CD14-positive monocyte (primary cell): ENCODE measurements around the gene ABCC3. TPM values are rescaled to one million over a fixed set of nuclear protein-coding genes. Genes with fewer than 3 reads are reported as not detected.

Source experiments
- DNase-seq, 3 donors: peaks; one replicate each; pipeline ENCODE4 v3.0.0-alpha.2; 2011 to 2022
- H2AFZ ChIP-seq: 2 replicates; pipeline ENCODE4 v1.6.0; 2012; ENCODE audit warnings: mild to moderate bottlenecking, low read depth, low read length, inconsistent platforms; ENCODE audit not compliant: insufficient read depth, poor library complexity, severe bottlenecking
- H3K27ac ChIP-seq, 2 donors: 1 replicate in 1 of 2; 2 replicates in 1 of 2; pipeline ENCODE4 v1.5.1; 2012 to 2013; ENCODE audit warnings: low read length in 2 of 2, control low read depth in 1 of 2, inconsistent platforms in 1 of 2, low read depth in 1 of 2, mild to moderate bottlenecking in 1 of 2
- H3K27me3 ChIP-seq, 2 donors: one replicate each; pipeline versions ENCODE4 v1.6.0 to v1.6.1; 2011 to 2013; ENCODE audit warnings: low read length in 2 of 2; ENCODE audit not compliant: control insufficient read depth in 2 of 2, insufficient read depth in 2 of 2
- H3K36me3 ChIP-seq, 2 donors: replicated peaks in 1 of 2; 1 replicate in 1 of 2; 2 replicates in 1 of 2; pipeline versions ENCODE4 v1.5.1 to v1.6.1; 2012 to 2013; ENCODE audit warnings: low read length in 2 of 2, control low read depth in 1 of 2, inconsistent platforms in 1 of 2, mild to moderate bottlenecking in 1 of 2; ENCODE audit not compliant: insufficient read depth in 2 of 2, control insufficient read depth in 1 of 2
- H3K4me1 ChIP-seq, 2 donors: 1 replicate in 1 of 2; 2 replicates in 1 of 2; pipeline versions ENCODE4 v1.5.1 to v1.6.1; 2012 to 2013; ENCODE audit warnings: low read length in 2 of 2, control low read depth in 1 of 2, inconsistent platforms in 1 of 2, mild to moderate bottlenecking in 1 of 2, moderate library complexity in 1 of 2; ENCODE audit not compliant: insufficient read depth in 2 of 2, control insufficient read depth in 1 of 2
- H3K4me2 ChIP-seq: replicated peaks from 2 replicates; pipeline ENCODE3; 2012; ENCODE audit warnings: low read length, moderate library complexity, mild to moderate bottlenecking; ENCODE audit not compliant: poor library complexity, severe bottlenecking; ENCODE audit errors: extremely low read depth
- H3K4me3 ChIP-seq, 3 experiments: fragments of 200-600 bp in 1 of 3; sonication (generic) in 1 of 3; replicated peaks in 1 of 3; 1 replicate in 2 of 3; 2 replicates in 1 of 3; pipeline ENCODE4 v1.5.1; 2011 to 2013; ENCODE audit warnings: low read length in 3 of 3, mild to moderate bottlenecking in 3 of 3, control low read depth in 2 of 3, low read depth in 2 of 3, inconsistent platforms in 1 of 3, moderate library complexity in 1 of 3
- H3K79me2 ChIP-seq: 2 replicates; pipeline ENCODE4 v1.6.0; 2012; ENCODE audit warnings: mild to moderate bottlenecking, control low read depth, inconsistent platforms, low read length, moderate library complexity; ENCODE audit not compliant: insufficient read depth
- H3K9ac ChIP-seq: 2 replicates; pipeline ENCODE4 v1.6.0; 2017; ENCODE audit warnings: low read length, mild to moderate bottlenecking; ENCODE audit not compliant: insufficient read depth, poor library complexity, severe bottlenecking
- H3K9me3 ChIP-seq, 2 donors: replicated peaks in 1 of 2; 1 replicate in 1 of 2; 2 replicates in 1 of 2; pipeline versions ENCODE4 v1.5.1 to v1.6.1; 2012 to 2013; ENCODE audit warnings: low read length in 2 of 2, control low read depth in 1 of 2; ENCODE audit not compliant: control insufficient read depth in 1 of 2, insufficient read depth in 1 of 2
- H4K20me1 ChIP-seq: 2 replicates; pipeline ENCODE4 v1.6.0; 2012; ENCODE audit warnings: mild to moderate bottlenecking, low read length, control low read depth, moderate library complexity; ENCODE audit not compliant: insufficient read depth
- H3K27ac Mint-ChIP-seq, 7 donors: one replicate each; pipeline ENCODE4 v1.8.0; 2020; ENCODE audit warnings: mild to moderate bottlenecking in 7 of 7, mixed read lengths in 7 of 7, moderate library complexity in 6 of 7, inconsistent platforms in 2 of 7
- H3K27me3 Mint-ChIP-seq, 3 donors: one replicate each; pipeline ENCODE4 v1.8.0; 2021 to 2022; ENCODE audit warnings: low read depth in 3 of 3, mild to moderate bottlenecking in 3 of 3, mixed read lengths in 3 of 3, moderate library complexity in 3 of 3, inconsistent platforms in 1 of 3
- H3K36me3 Mint-ChIP-seq, 2 donors: one replicate each; pipeline ENCODE4 v1.8.0; 2020; ENCODE audit warnings: mixed read lengths in 2 of 2, inconsistent platforms in 1 of 2, mild to moderate bottlenecking in 1 of 2
- H3K4me1 Mint-ChIP-seq: one replicate; pipeline ENCODE4 v1.8.0; 2020; ENCODE audit warnings: mild to moderate bottlenecking, mixed read lengths
- H3K4me3 Mint-ChIP-seq, 2 donors: one replicate each; pipeline ENCODE4 v1.8.0; 2020; ENCODE audit warnings: mild to moderate bottlenecking in 2 of 2, mixed read lengths in 2 of 2, moderate library complexity in 1 of 2
- H3K9me3 Mint-ChIP-seq, 7 donors: one replicate each; pipeline ENCODE4 v1.8.0; 2020 to 2022; ENCODE audit warnings: mixed read lengths in 7 of 7, mild to moderate bottlenecking in 6 of 7, moderate library complexity in 6 of 7, inconsistent platforms in 2 of 7
- CTCF ChIP-seq: fragments of 200-600 bp; IDR thresholded peaks from one replicate; pipeline ENCODE4 v1.8.0; 2022; ENCODE audit warnings: antibody characterized with exemption, mild to moderate bottlenecking
- WGBS: methylation state at CpG from one replicate; pipeline ENCODE4 v1.1.5; 2013; ENCODE audit warnings: missing lambda C conversion rate; ENCODE audit not compliant: insufficient coverage; 5-methylcytosine and 5-hydroxymethylcytosine counted together
- intact Hi-C, 2 donors: fragments of 100-400 bp; cut with micrococcal nuclease; formaldehyde crosslinking; loops; one replicate each; pipeline versions ENCODE4 v1.15.0 to v1.15.1; 2023
- polyA plus RNA-seq, 3 donors: library from polyadenylated mRNA; depleted of rRNA in 1 of 3; unstranded in 2 of 3; stranded (reverse) in 1 of 3; fragments of 300-500 nt in 2 of 3; fragments of >200 nt in 1 of 3; fragmentation: Illumina TruSeq in 2 of 3; gene quantifications; 1 replicate in 2 of 3; 2 replicates in 1 of 3; pipeline ENCODE4 v1.2.3, GENCODE V29; 2012 to 2021

The ABCC3 gene
- polyA plus RNA-seq, 3 donors: 2.7 to 74.5 (median 11.4) TPM

- Histone ChIP-seq H2AFZ (no peak overlapping the region), H4K20me1 (no peaks in the 10 kb centered on the region), H3K27ac (no peak overlapping the region), H3K9ac (no peak overlapping the region), H3K4me2 (no peak overlapping the region), H3K36me3 (no peaks in the 10 kb centered on the region), H3K9me3 (no peaks in the 10 kb centered on the region), H3K4me3 (no peak overlapping the region), H3K79me2 (no peaks in the 10 kb centered on the region), H3K27me3 (no peaks in the 10 kb centered on the region), H3K4me1 (peaks cover 5 to 9% of the 10 kb centered on the region in 2 donors)
- 100% methylated on average over 2 of the region's 5 CpGs for WGBS
- no peak for TF ChIP-seq CTCF
- no peak for DNase-seq
- Mint-ChIP-seq H3K27ac (no peak overlapping the region), H3K36me3 (no peaks in the 10 kb centered on the region), H3K9me3 (no peaks in the 10 kb centered on the region), H3K27me3 (peaks cover 8 to 16% (median 11%) of the 10 kb centered on the region in 3 donors), H3K4me1 (peaks cover 9% of the 10 kb centered on the region), H3K4me3 (no peak overlapping the region)
- intact Hi-C loops: loop anchor here (5.0 kb wide), 3 partner anchors 132 to 202 kb away; partner anchors contain the start of gene SPATA20 (in 1 of the 2)
These were observed 49.6 kb downstream of the ABCC3 start for GRCh38 chr17:50684288-50684611.

DNA sequence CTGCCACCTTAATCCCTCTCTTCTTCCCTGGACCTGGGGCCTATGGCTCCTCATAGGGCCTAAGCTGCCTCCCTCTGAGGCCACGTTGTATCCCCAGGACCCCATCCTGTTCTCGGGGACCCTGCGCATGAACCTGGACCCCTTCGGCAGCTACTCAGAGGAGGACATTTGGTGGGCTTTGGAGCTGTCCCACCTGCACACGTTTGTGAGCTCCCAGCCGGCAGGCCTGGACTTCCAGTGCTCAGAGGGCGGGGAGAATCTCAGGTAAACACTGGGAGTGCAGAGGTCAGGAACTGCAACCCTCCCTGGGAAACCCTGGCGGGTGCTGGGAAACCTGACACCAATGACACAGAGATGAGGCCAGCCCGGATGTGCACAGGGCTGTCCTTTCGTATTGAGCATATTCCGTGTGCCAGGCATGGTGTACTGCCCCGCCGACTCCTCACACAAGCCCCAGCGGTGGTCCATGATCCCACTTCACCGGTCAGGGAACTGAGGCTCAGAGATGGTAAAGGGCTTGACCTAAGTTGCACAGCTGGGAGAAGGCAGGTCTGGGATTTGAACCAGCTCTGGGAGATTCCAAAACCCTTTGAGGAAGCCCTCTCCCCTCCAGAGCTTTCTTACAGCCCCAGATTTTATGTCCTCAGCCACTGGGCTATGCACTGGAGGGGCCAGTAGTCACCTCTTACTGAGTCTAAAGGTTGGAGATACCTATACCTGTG, 50.1 kb downstream of the ABCC3 start:
- Histone ChIP-seq H3K79me2 (no peaks in the 10 kb centered on the region), H3K9ac (no peak overlapping the region), H3K4me2 (no peak overlapping the region), H3K27ac (no peak overlapping the region), H3K9me3 (no peaks in the 10 kb centered on the region), H3K4me3 (no peak overlapping the region), H3K36me3 (no peaks in the 10 kb centered on the region), H4K20me1 (no peaks in the 10 kb centered on the region), H3K4me1 (peaks cover 5 to 9% of the 10 kb centered on the region in 2 donors), H2AFZ (no peak overlapping the region), H3K27me3 (no peaks in the 10 kb centered on the region)
- H3K36me3 Mint-ChIP-seq: no peaks in the 10 kb centered on the region
- no peak overlapping the region for H3K4me3 Mint-ChIP-seq
- DNase-seq: no peak
- no peaks in the 10 kb centered on the region for H3K9me3 Mint-ChIP-seq
- intact Hi-C loops: loop anchor here (5.0 kb wide), 3 partner anchors 132 to 202 kb away; partner anchors contain the start of gene SPATA20 (in 1 of the 2)
- no peak for TF ChIP-seq CTCF
- no peak overlapping the region for H3K27ac Mint-ChIP-seq
- peaks cover 8 to 16% (median 11%) of the 10 kb centered on the region in 3 donors for H3K27me3 Mint-ChIP-seq
- H3K4me1 Mint-ChIP-seq: peaks cover 9% of the 10 kb centered on the region
- 98% methylated on average over 15 of the region's 15 CpGs for WGBS
